ENCODE data around the gene P3H1.

GRCh38 chr1:42777852-42778251 lies 11.0 kb upstream of the P3H1 start:
- TF ChIP-seq CTCF (conservative IDR thresholded peaks at IDR 0.05) = peak; percentile 74
- TF ChIP-seq ZFX (IDR thresholded peaks at IDR 0.05) = no peak
